Fibroblast of skin of left quadriceps (primary cell): Measurements from ENCODE around the gene SRPK3.

Experiments used
- DNase-seq, 2 experiments: peaks; one replicate each; pipeline ENCODE4 v3.0.0-alpha.2; 2013; ENCODE audit warnings: low read depth in 2 of 2

The SRPK3 gene

DNA sequence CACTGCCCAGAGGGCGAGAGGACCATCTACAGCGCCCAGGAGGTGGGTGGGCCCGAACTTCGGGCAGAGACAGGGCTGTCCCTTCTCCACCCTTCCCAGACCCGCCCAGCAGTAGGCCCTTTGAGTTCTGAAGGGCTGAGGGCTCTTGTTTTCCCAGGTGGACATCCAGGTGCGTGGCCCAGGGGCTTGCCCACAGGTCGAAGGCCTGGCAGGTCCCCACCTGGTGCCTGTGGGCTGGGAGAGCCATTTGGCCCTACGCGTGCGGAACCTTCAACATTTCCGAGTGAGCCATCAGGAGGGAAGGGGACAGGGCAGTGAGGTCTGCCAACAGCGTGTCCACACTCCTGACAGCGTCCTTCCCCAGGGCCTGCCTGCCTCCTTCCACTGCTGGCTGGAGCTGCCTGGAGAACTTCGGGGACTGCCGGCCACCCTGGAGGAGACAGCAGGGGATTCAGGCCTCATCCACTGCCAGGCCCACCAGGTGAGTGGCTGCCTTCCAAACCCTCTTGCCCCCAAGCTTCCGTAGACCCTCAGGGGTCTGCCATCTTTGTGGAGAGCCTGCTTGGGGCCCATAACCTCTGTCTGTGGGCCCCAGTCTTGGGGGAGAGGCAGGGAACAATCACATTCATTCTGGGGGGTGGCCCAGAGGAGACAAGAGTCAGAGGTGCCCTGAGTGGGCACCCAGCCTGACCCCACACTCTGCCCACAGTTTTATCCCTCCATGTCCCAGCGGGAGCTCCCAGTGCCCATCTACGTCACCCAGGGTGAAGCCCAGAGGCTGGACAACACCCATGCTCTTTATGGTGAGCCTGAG, 10.0 kb upstream of the SRPK3 start:
- DNase-seq = no peak

DNA sequence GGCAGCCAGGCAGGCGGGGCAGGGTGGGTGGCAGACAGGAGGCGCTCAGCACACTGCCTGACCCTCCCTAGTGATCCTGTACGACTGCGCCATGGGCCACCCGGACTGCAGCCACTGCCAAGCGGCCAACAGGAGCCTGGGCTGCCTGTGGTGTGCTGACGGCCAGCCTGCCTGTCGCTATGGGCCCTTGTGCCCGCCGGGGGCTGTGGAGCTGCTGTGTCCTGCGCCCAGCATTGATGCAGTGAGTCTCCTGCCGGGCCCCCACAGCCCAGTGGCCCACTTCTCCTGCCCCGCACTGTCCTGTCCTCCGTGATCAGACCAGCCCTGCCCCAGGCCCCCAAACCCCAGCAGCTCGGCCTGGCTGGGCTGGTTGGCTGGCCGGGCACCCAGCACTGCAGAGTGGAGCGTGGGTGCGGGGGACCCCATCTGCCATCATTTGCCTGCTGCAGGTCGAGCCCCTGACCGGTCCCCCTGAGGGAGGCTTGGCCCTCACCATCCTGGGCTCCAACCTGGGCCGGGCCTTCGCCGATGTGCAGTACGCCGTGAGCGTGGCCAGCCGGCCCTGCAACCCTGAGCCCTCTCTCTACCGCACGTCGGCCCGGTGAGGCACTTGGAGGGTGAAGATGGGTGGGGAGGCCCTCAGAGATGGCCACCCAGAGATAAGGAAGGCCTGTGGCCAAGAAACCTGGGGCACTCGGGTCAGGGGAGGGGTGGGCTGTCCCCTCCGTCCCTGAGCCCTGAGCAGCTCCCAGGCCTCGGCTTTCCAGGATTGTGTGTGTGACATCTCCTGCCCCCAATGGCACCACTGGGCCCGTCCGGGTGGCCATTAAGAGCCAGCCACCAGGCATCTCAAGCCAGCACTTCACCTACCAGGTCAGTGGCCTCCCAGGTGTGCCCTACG, 9.2 kb upstream of the SRPK3 start:
- no peak for DNase-seq

DNA sequence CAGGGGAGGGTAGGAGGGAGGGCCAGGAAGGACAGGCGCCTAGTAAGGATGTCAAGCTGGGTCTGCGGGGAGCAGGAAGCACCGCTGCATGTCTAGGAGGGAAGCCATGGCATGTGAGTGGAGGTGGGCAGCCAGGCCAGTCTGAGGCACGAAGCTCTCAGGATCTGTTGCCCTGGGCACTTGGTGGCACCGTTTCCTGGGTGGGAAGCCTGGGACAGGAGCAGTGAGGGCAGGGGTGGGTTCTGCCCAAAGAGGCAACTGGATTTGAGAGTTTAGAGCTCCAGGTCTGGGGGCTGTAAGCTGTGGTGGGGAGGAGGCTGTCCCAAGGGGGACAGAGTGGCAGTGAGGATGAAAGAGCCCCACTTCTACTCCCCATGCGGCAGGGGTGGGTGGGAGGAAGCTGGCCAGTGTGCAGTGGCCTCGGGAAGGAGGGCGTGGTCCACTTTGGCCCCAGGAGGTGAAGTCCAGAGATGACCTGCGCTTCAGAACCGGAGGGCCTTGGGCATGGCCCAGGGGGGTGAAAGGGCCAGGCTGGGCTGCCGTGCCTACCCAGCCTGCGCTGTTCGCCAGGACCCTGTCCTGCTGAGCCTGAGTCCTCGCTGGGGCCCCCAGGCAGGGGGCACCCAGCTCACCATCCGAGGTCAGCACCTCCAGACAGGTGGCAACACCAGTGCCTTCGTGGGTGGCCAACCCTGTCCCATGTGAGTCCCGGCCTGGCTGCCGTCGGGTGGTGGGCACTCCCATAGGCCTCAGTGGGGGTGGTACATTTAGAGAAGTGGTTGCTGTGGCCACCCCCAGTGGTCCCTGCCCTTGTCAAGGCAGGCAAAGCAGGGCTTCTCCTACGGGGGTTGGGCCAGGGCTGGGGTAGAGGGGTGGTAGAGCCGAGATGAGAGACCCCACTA, 8.3 kb upstream of the SRPK3 start:
- DNase-seq = no peak

DNA sequence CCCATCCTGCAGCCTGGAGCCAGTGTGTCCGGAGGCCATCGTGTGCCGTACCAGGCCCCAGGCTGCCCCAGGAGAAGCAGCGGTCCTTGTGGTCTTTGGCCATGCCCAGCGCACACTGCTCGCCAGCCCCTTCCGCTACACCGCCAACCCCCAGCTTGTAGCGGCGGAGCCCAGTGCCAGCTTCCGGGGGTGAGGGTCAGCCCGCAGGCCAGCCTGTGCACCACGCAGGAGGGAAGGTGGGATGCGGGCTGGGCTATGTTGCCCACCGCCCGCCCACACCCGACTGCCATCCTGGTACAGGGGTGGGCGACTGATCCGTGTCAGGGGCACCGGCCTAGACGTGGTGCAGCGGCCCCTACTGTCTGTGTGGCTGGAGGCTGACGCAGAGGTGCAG, 7.6 kb upstream of the SRPK3 start:
- no peak for DNase-seq

DNA sequence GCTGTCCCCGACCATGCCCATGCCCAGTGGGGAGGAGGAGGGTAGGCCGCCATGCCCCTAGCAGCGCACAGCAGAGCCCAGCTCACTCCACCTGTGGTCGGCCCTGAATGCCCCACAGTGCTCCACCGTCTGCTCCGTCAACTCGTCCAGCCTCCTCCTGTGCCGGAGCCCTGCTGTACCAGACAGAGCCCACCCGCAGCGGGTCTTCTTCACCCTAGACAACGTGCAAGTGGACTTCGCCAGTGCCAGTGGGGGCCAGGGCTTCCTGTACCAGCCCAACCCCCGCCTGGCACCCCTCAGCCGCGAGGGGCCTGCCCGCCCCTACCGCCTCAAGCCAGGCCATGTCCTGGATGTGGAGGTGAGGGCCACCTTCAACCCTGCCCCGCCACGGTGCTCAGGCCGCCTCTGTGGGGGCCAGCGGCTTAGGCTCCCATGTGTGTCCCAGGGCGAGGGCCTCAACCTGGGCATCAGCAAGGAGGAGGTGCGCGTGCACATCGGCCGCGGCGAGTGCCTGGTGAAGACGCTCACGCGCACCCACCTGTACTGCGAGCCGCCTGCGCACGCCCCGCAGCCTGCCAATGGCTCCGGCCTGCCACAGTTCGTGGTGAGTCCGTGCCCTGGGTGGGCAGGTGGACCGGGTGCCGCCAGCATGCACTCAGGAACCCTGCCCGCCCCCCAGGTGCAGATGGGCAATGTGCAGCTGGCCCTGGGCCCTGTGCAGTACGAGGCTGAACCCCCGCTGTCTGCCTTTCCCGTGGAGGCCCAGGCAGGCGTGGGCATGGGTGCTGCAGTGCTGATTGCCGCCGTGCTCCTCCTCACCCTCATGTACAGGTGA, 6.9 kb upstream of the SRPK3 start:
- DNase-seq = no peak

DNA sequence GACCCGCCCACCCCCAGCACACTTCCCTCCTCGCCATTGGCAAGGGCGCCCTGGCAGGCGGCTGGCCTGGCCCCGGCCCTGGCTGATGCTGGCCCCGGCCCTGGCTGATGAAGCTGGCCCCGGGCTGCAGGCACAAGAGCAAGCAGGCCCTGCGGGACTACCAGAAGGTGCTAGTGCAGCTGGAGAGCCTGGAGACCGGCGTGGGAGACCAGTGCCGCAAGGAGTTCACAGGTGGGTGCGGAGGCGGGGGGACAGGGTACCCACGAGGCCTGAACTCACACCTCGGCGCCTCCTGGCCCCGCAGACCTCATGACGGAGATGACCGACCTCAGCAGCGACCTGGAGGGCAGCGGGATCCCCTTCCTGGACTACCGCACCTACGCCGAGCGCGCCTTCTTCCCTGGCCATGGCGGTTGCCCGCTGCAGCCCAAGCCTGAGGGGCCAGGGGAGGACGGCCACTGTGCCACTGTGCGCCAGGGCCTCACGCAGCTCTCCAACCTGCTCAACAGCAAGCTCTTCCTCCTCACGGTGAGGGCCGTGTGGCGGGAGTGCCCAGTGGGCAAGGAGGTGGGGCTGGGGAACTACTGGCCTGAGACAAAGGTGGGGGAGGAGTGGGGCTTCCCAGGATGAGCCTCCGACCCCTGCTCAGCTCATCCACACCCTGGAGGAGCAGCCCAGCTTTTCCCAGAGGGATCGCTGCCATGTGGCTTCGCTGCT, 6.1 kb upstream of the SRPK3 start:
- DNase-seq = no peak

DNA sequence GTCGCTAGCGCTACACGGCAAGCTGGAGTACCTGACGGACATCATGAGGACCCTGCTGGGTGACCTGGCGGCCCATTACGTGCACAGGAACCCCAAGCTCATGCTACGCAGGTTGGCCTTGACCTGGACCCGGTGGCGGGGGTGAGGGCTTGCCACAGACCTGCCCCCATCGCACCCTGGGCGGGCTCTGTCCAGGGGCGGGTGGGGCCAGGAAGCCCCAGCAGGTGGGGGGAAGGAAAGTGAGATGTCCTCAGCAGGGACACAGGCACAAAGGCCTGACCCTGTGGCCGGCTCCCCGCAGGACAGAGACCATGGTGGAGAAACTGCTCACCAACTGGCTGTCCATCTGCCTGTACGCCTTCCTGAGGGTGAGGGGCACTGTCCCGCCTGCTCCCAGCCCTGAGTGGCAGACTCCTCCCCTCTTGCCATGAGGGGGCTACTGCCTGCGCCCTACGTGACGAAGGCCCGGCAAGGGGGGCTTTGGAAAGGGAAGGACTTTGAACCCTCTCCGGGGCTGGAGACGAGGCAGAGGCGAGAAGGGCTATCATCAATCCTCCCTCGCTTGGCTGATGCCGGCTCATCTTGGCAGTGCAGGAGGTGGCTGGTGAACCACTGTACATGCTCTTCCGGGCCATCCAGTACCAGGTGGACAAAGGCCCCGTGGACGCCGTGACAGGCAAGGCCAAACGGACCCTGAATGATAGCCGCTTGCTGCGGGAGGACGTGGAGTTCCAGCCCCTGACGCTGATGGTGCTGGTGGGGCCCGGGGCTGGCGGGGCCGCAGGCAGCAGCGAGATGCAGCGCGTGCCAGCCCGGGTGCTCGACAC, 5.3 kb upstream of the SRPK3 start:
- no peak for DNase-seq

DNA sequence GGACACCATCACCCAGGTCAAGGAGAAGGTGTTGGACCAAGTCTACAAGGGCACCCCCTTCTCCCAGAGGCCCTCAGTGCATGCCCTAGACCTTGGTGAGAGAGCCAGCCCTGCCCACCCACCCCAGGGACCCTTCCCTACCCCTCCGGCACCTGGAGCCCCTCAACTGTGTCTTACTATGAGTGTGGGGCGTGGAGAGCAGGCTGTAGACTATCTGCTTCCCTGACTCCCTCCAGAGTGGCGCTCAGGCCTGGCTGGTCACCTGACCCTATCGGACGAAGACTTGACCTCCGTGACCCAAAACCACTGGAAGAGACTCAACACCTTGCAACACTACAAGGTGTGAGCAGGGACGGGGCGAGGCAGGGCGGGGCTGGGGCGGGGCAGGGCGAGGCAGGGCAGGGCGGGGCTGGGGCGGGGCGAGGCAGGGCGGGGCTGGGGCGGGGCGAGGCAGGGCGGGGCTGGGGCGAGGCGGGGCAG, 4.7 kb upstream of the SRPK3 start:
- DNase-seq = no peak

DNA sequence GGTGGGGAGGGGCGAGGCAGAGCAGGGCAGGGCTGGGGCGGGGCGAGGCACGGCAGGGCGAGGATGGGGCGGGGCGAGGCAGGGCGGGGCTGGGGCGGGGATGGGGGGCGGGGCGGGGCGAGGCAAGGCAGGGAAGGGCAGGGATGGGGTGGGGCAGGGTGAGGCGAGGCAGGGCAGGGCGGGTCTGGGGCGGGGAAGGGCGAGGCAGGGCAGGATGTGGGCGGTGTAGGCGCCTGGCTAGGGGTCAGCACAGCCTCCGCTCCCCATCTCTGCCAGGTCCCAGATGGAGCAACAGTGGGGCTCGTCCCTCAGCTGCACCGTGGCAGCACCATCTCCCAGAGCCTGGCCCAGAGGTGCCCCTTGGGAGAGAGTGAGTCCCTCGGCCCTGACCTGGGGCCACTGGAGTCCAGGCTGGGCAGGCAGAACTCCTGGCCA, 4.2 kb upstream of the SRPK3 start:
- DNase-seq = no peak

DNA sequence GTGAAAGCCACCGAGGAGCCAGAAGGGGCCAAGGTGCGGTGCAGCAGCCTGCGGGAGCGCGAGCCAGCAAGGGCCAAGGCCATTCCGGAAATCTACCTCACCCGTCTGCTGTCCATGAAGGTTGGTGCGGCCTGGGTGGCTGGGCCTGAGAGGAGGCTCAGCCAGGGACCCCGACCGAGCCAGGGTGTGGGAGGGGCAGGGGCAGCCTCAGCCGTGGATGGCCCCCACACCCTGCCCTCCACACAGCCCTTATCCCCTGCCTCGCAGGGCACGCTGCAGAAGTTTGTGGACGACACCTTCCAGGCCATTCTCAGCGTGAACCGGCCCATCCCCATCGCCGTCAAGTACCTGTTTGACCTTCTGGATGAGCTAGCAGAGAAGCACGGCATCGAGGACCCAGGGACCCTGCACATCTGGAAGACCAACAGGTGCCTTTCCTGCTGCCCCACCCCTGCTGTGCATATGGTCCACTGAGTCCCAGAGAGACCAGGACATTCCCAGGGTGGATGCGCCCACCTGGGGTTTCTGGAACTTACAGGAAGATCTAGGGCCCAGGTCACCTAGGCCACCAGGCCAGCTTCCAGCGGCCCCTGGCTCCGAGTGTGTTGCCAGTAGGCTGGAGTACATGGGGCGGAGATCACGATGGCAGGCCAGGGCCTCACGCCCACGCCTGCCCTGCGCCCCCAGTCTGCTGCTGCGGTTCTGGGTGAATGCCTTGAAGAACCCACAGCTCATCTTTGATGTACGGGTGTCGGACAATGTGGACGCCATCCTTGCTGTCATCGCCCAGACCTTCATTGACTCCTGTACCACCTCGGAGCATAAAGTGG, 3.4 kb upstream of the SRPK3 start:
- no peak for DNase-seq

DNA sequence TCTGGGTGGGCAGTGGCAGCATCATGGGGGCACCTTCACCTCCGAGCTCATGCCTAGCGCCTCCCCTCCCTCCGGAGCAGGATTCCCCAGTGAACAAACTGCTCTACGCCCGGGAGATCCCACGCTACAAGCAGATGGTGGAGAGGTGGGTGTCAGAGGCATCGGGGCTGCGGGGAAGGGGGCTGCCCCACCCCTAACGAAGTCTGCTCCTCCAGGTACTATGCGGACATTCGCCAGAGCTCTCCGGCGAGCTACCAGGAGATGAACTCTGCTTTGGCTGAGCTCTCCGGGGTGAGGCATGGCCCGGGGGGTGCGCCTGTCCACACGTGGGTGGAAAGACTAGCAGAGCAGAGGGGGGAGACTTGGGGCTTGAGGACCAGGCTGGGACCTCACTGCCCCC, 2.7 kb upstream of the SRPK3 start:
- DNase-seq = no peak

DNA sequence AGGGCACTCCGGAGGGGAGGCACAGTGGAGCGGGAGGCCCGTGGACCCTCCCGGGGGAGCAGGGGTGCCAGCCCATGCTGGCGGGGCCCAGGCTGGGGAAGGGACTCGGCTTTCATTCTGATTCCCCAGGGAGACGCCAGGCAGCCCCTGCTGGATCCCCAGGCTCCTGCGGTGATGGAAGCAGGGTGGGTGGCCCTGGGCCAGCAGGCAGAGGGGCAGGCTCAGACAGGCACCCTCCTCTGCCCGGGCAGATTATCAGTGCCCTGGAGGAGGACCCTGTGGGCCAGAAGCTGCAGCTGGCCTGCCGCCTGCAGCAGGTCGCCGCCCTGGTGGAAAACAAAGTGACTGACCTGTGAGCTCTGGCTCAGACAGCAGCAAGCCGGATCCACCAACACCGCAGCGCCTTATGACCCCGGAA, 2.1 kb upstream of the SRPK3 start:
- no peak for DNase-seq

DNA sequence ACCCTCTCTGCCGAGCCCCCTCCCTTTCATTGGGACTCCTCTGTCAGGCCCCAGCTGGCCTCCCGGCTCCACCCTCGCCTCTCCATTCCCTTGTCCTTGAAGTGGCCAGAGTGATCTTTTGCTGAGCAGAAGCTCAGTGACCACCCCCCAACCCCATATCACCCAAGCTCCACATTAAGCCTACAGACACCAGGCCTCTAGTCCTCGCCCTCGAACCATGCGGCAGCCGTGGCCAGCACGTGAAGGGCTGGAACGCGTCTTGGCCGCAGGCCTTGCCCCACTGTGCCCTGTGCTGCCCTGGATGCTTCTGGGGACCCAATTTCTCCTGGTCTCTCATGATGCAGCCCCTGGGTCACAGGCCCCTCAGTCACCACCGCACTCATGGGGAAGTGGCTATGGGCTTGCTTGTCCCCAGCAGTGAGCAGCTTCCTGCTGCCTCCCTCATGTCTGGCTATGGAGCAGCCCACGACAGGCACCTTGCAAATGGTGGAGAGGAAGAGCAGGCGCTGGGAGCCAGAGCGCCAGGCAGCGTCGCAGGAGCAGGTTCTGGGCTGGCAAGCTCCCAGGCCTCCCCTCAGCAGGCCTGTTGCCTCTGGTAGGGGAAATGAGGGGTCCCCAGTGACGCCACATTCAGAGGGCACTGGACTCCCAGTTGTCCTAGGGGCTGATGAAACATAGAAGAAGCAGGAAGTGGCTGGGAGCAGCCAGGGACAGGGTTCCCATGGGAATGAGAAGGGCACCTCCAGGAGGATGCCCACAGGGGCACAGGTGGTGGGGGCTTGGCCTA, 757 bp upstream of the SRPK3 start:
- no peak for DNase-seq

DNA sequence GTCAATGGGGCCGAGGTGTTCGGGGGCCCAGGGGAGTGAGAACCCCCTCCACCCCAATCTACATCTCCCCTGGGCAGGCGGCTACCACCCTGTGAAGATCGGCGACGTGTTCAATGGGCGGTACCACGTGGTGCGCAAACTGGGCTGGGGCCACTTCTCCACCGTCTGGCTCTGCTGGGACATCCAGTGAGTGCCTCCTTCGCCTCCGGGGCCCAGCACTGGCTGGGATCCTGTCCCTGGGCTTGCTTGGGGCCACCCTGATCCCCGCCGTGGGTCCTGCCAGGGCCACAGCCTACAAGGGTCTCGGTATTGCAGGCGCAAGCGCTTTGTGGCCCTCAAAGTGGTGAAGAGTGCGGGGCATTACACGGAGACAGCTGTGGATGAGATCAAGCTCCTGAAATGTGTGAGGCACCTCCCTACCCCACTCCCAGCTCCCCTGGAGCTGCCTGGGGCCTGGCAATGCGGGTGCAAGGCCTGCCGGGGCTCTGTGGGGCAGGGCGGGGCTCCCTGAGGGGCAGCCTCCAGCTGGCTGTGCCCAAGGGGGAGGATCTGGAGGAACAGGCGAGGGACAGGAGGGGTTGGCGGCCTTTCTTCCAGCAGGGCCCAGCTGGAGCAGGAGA, 697 bp downstream of the SRPK3 start:
- DNase-seq = no peak

DNA sequence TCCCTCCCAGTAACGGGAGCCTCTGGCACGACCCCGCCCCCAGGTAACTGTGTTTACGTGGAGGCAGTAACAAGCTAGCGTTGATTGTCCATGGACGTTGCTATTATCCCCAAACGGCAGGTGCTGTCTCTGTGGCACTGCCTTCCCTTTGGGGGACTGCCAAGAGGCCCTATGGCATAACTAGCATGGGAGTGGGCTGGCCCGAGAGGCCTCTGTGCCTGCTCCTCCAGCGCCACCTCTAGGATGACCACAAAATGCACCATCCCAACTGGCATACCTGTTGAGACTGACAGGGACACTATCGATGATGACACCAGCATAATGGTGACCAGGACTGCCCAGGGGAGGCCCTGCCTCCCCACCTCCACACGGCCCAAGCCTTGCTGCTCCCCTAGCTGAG, 1.5 kb downstream of the SRPK3 start:
- DNase-seq = no peak

DNA sequence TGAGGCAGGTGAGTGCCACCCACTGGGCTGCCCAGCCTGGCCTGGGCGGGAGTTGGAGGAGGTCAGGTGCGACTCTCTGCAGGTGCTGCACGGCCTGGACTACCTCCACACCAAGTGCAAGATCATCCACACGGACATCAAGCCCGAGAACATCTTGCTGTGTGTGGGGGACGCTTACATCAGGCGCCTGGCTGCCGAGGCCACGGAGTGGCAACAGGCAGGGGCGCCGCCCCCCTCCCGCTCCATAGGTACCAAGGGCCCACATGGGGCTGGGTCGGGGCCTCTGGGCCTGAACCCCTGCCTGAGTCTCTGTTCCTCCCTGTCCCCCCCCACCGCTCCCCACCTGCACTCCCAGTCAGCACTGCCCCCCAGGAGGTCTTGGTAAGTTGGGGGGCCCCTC, 2.0 kb downstream of the SRPK3 start:
- DNase-seq = no peak

DNA sequence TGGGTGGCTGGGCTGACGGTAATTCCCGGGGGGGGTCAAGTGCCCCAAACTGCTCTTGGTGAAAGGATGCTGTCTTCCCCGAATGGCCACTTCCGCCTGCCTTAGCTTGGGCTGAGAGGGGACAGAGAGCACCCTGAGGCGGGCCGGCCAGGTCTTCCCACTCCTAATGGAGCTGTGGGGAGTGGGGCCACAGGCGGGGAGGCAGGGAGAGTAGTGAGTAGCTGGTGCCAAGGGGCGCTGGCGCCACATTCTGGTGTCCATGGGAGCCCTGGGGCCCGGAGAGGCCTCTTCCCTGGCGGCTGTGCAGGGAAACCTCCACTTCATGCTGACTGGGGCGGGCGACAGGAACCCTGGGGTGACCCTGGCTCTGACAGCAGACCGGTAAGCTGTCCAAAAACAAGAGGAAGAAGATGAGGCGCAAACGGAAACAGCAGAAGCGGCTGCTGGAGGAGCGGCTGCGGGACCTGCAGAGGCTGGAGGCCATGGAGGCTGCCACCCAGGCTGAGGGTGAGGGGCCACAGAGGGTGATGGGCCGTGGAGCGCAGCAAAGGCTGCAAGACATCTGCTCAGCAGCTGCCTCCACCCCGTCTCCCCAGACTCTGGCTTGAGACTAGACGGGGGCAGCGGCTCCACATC, 2.7 kb downstream of the SRPK3 start:
- DNase-seq = no peak
